GM20000 (cell line): ENCODE results near the gene NDC80.
"Not testable (repeated sequence)": the region's sequence is repeated elsewhere in the genome, so short reads cannot be mapped to it uniquely, and the experiment has no call there.

Experiments
- DNase-seq: peaks from one replicate; pipeline ENCODE4 v3.0.0; 2012; ENCODE audit warnings: low spot score
- TF ChIP-seq, protein P1 (sequence below): IDR thresholded peaks from 2 replicates; pipeline ENCODE4 v1.5.1; 2012; ENCODE audit warnings: mild to moderate bottlenecking, control low read depth; ENCODE audit errors: extremely low read depth, missing control alignments

The NDC80 gene

GRCh38 chr18:2655178-2655953 is 84.0 kb downstream of the NDC80 start, which contains the start of gene SMCHD1:
Gene SMCHD1, plus strand, starts transcription at chr18:2655726. Its CDS starts 350 bp downstream, at chr18:2656076.
- peak; percentile 94 for DNase-seq
- TF ChIP-seq, protein P1, sequence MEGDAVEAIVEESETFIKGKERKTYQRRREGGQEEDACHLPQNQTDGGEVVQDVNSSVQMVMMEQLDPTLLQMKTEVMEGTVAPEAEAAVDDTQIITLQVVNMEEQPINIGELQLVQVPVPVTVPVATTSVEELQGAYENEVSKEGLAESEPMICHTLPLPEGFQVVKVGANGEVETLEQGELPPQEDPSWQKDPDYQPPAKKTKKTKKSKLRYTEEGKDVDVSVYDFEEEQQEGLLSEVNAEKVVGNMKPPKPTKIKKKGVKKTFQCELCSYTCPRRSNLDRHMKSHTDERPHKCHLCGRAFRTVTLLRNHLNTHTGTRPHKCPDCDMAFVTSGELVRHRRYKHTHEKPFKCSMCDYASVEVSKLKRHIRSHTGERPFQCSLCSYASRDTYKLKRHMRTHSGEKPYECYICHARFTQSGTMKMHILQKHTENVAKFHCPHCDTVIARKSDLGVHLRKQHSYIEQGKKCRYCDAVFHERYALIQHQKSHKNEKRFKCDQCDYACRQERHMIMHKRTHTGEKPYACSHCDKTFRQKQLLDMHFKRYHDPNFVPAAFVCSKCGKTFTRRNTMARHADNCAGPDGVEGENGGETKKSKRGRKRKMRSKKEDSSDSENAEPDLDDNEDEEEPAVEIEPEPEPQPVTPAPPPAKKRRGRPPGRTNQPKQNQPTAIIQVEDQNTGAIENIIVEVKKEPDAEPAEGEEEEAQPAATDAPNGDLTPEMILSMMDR: no peak

DNA sequence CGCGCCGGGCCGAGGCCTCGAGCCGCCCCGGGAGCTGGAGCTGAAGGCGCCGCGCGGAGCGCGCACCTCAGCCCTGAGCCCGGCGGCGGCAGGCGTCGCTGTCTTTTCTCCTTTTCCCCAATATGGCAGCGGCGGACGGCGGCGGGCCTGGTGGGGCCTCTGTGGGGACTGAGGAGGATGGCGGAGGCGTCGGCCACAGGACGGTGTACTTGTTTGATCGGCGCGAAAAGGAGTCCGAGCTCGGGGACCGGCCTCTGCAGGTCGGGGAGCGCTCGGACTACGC is 84.5 kb downstream of the NDC80 start:
- DNase-seq: no peak
- TF ChIP-seq, protein P1: no peak

DNA sequence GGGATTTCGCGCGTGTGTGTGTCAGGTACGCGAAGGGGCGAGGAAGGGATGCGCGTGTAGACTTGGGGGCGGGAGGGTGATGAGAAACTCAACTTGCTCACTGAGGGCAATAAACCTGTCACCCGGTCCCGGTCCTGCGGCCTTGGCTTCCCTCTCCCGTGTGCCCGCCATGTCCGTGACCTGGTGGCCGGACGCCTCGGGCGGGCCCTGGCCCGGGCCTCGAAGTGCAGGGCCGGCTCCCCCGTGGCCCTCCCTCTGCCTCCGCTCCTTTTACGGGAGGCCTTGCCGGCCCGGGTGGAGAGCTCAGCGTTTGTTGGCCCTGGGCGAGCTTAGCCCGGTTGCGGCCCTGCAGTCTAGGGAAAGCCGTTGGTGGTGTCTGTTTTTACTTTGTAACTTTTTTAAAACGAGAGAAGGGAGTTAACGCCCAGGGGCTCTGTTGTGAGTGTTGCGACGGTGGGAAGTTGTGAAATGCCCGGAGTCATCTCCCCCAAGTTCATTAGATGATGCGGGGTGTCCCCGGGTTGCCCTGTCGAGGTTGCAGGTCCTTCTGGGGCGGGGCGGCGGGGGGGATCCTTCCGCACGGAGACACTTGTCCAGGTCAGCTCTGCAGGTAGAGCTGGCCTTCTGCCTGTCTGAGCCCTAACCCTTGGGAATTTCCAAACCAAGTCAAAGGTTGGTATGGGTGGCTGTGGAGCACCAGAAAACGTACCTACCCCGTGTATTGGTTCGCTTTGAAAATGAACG is 85.1 kb downstream of the NDC80 start:
- peak; percentile 38 for DNase-seq
- TF ChIP-seq, protein P1: no peak

DNA sequence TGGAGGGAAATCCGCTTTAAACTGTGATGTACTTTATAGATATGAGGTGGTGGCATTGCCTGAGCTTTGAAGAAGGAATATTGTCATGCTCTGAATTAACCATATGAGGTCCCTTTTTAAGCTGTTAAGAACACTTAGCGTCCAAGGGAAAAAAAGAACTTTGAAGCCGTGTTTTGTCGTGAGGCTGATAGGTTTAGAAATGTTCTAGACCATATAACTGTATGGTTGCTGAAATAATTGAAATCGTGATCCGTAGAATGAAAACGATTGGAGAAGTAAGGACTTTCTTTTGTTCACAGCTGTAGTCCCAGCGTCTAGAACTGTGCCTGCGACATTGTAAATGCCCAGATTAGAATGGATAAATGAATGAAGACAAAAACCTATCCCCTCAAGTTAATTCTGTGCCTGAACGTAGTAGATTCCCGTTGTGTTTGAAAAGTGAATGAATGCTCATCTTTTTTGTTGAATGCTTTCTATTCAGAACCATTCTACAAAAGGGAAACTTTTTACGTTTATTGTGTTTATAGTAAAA is 85.7 kb downstream of the NDC80 start:
- no peak for DNase-seq
- TF ChIP-seq, protein P1: no peak

GRCh38 chr18:2657788-2658458 is 86.6 kb downstream of the NDC80 start:
- TF ChIP-seq, protein P1: no peak
- DNase-seq: peak; percentile 32

- DNase-seq: not testable (repeated sequence)
Observed at GRCh38 chr18:2660849-2661248, 89.5 kb downstream of the NDC80 start.

DNA sequence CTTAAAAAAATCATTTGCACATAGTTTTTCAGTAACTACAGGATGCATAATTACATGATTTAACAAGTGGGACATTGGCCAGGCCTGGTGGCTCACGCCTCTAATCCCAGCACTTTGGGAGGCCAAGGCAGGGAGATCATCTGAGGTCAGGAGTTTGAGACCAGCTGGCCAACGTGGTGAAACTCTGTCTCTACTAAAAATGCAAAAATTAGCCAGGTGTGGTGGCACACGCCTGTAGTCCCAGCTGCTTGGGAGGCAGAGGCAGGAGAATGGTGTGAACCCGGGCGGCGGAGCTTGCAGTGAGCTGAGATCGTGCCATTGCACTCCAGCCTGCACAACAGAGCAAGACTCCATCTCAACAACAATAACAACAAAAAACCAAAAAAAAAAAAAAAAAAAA is 90.9 kb downstream of the NDC80 start:
- DNase-seq: not testable (repeated sequence)

- DNase-seq: no peak
- TF ChIP-seq, protein P1: no peak
Observed at GRCh38 chr18:2662990-2663389, 91.6 kb downstream of the NDC80 start.
